CD4-positive, alpha-beta T cell treated with Interferon alpha-2 for 1 hour (primary cell): ENCODE data around the gene ARHGEF12.

Source experiments
- DNase-seq, 2 donors: peaks; one replicate each; pipeline ENCODE4 v3.0.0-alpha.2; 2020 to 2022

ARHGEF12 gene

GRCh38 chr11:120521176-120521575, 185.0 kb downstream of the ARHGEF12 start:
- DNase-seq, result no peak

DNA sequence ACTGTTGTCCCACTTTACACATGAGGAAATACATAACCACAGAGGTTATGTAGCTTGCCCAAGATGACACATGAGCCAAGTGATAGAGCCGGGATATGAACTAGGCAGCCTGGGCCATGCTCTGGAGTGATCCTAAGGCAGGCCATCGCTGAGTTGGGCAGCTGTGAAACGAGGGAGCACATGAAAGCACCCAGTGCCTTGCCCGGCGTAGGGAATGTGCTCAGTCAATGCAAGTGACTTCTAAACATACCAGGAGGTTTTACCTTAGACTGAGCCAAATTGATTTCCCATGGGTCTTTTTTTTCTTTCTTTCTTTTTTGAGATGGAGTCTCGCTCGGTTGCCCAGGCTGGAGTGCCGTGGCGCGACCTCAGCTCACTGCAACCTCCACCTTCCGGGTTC, 185.8 kb downstream of the ARHGEF12 start:
- DNase-seq, result no peak

DNA sequence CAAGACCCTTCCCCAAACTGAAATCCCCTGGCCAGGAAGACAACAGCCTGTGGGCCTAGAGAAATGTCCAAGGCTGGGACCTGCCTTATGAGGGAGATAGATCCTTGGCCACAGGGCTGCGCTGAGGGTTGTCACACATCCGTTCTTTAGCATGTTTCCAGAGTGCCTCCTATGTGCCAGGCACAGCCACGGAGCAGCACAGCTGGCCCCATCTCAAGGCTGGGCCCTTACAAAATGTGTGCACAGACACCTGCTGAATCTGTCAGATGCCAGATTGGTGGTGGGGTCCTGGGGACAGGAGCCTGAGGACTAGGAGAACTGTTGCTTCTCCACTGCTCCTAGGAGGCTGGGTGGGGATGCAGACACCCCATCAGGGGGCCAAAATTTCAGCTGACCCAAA, 186.5 kb downstream of the ARHGEF12 start:
- no peak for DNase-seq

GRCh38 chr11:120523196-120523595, 187.0 kb downstream of the ARHGEF12 start:
- no peak for DNase-seq

- no peak for DNase-seq
Measured at GRCh38 chr11:120524536-120525085, 188.4 kb downstream of the ARHGEF12 start.

DNA sequence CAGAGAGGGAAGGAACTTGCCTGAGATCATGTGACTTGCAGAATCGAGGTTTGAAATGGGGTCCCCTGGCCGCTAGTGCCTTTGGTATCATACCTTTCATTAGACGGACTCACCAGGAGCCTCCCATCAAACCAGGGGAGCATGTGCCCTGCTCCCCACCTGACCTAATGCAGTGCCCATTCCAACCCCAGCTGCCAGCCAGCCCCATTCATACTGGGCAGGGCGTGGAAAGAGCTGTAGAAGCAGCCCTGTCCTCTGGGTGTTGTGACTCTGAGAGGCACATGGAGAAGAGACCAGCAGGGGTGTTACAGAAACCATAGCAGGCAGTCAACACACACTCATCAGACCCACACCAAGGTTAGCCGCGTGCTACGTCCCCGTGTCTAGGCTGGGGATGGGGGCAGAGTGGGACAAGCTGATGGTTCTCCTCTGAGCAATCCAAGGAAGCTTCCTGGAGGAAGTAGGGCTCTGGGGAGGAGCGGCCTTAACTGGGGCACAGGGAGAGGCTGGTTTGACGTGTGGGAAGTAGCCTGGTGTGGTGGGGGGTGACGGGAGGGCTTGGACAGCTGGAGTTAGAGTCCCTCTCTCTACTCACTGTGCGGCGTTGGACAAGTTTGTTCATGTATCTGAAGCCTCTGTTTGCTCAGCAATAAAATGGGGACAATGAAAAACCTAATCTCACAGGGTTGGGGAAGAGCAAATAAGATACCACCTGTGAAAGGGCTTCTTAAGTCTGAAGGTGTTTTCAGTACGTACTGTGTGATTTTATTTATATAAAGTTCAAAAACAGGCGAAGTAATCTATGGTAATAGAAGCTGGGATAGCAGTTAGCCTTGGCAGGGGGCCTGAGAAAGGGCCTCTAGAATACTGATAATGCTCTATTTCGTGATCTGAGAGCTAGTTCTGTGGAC, 189.3 kb downstream of the ARHGEF12 start:
- DNase-seq, result no peak

- no peak for DNase-seq
Measured at GRCh38 chr11:120526241-120526640, 190.0 kb downstream of the ARHGEF12 start.

GRCh38 chr11:120527111-120527761, 191.0 kb downstream of the ARHGEF12 start:
- DNase-seq, result no peak

DNA sequence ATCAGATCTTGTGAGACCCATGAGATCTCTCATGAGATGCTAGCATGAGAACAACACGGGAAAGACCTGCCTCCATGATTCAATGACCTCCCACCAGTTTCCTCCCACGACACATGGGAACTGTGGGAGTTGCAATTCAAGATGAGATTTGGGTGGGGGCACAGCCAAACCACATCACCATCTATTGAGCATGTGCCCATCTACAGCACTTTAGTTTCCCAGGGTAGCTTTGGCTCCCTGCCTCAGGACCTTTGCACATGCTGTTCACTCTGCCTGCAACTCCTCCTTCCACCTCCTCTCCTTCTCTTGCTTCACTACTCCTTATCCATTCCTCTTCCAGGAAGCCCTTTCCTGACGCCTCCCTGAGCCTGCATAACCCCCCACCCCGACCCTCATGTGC, 192.5 kb downstream of the ARHGEF12 start:
- DNase-seq, result no peak

- no peak for DNase-seq
Measured at GRCh38 chr11:120529214-120529613, 193.0 kb downstream of the ARHGEF12 start.

DNA sequence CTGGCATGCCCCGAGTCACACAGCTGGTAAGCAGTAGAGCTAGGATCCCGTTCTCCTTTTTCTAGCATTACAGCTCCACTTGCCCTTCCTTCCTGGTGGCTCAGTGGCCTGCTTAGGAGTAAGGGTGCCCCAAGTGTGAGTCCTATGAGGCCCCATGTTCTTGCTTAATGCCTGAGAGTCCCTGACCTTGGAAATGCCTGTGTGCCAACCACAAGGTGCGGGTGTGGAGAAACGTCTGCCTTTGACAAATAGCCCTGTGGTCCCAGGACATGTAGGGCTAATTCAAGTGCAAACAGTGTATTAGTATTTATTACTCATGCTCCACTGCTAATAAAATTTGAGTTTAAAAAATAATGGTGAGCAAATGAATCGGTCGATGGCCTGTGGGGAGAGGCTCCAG, 193.7 kb downstream of the ARHGEF12 start:
- no peak for DNase-seq

DNA sequence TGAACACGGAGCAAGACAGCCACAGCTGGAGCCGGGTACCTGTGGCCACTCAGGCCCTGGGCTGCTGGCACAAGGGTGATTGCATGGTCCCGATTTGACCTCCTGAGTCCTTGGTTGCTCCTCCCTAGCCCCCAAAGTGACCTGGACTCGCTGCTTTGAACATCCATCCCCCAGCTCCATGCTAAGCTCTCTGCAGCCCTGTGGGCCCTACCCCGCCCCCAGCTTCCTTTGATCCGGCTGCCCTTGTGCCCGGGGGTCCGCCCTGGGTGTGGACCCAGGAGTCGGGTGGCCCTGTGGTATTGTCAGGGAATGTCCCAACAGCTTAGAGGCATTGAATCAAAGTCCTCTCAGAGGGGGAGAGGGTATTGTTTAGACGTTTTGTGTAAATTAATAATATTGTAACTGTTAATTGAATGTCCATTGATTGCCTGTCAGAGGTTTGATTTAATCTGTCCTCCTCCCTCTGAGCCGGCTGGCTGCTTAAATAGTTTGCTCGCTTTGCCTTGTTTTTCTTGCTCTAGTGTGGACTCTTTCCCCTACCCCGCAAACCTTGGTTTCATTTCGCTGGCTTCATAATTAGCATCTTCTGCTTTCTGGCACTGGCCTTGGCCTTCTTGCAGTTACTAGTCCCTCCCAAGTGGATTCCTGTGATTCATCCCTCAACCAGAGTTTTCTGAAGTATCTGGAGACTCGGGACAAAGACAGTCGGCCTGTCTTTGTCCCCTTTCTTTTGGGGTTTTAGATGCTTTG, 196.0 kb downstream of the ARHGEF12 start:
- no peak for DNase-seq

GRCh38 chr11:120532832-120533196, 196.6 kb downstream of the ARHGEF12 start:
- DNase-seq, result no peak

DNA sequence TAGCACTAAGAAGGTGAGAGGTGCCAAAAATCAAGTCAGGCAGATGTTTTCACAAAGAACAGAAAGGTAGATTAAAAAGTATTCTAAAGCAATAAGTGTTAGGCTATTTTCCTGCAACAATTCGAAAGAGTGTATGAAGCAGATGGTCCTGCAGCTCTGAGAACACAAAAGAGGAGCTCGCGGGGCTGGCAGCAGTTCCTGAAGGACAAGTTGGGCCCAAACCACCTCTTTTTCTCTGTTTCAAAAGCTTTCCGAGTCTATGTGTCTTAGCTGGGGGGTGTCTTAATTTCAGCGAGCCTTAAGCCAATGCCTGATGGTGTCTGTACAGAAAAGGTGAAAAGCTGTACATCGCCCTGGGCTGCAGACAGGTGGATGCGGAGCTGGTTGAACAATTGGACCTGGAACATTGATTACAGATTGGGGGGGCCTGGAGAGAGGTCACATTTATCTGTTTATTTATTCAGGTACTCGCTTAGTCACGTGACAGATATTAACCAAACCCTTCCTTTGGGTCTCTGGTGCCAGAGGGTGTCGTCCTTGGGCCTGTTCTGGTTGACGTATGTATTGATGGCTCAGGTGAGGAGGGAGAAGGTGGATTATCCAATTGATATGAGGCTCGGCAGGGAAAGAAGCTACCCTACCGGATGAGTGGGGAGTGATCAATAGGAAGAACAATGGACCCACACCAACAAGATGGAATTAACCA, 200.0 kb downstream of the ARHGEF12 start:
- no peak for DNase-seq

GRCh38 chr11:120536797-120537169, 200.6 kb downstream of the ARHGEF12 start:
- no peak for DNase-seq

DNA sequence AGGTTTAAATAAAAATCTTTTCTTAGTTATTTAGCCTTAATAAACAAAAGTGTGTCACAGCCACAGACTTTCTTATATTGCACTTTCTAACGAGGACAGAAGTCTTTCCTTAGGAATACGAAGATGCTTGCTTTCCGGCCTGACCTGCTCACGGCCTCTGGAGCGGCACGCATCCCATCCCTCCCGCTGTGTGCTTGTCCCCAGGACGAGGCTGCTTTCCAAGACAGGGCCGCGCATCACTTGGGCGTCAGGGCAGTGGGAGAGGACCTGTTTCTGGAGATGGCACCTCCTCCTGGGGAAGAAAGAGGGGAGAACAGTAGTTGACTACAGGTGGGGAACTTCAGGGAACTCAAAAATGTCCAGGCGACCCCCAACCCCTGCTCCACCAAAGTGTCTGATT, 201.8 kb downstream of the ARHGEF12 start:
- no peak for DNase-seq

GRCh38 chr11:120538707-120539106, 202.5 kb downstream of the ARHGEF12 start:
- DNase-seq, result no peak
